GM12891 (cell line): Measurements from ENCODE around the gene FMO5. TPM values are rescaled to one million over a fixed set of nuclear protein-coding genes. Genes with fewer than 3 reads are reported as not detected.

Source experiments
- DNase-seq: peaks from one replicate; pipeline ENCODE4 v3.0.0; 2011; ENCODE audit warnings: low spot score; ENCODE audit not compliant: insufficient read length
- FAIRE-seq: peaks from 2 replicates; lab custom pipeline; 2011; peaks lifted over from hg19 to GRCh38; lab: Jason Lieb, UNC
- PAX5 ChIP-seq: IDR thresholded peaks from 2 replicates; pipeline ENCODE4 v1.6.1; 2011; ENCODE audit warnings: low read length, moderate library complexity, mild to moderate bottlenecking; ENCODE audit not compliant: insufficient read depth, severe bottlenecking
- POLR2A ChIP-seq: IDR thresholded peaks from 2 replicates; pipeline ENCODE4 v1.6.1; 2011; ENCODE audit warnings: low read depth, low read length, control low read depth
- POLR2AphosphoS5 ChIP-seq: IDR thresholded peaks from 2 replicates; pipeline ENCODE4 v1.6.1; 2011; ENCODE audit warnings: low read depth, low read length, control low read depth
- POU2F2 ChIP-seq: IDR thresholded peaks from 2 replicates; pipeline ENCODE4 v1.6.1; 2011; ENCODE audit warnings: low read depth, mild to moderate bottlenecking, control low read depth, low read length, moderate library complexity
- SPI1 ChIP-seq: IDR thresholded peaks from 2 replicates; pipeline ENCODE4 v1.6.1; 2011; ENCODE audit warnings: low read depth, low read length, control low read depth
- TAF1 ChIP-seq: IDR thresholded peaks from 2 replicates; pipeline ENCODE4 v1.6.1; 2011; ENCODE audit warnings: low read depth, low read length, control low read depth
- polyA plus RNA-seq: library from polyadenylated mRNA; unstranded; fragments of >200 nt; gene quantifications from one replicate; pipeline ENCODE4 v1.2.1, GENCODE V29; 2012; ENCODE audit warnings: low read depth, missing spikeins, inconsistent platforms; ENCODE audit not compliant: missing spikeins

Gene FMO5, protein sequence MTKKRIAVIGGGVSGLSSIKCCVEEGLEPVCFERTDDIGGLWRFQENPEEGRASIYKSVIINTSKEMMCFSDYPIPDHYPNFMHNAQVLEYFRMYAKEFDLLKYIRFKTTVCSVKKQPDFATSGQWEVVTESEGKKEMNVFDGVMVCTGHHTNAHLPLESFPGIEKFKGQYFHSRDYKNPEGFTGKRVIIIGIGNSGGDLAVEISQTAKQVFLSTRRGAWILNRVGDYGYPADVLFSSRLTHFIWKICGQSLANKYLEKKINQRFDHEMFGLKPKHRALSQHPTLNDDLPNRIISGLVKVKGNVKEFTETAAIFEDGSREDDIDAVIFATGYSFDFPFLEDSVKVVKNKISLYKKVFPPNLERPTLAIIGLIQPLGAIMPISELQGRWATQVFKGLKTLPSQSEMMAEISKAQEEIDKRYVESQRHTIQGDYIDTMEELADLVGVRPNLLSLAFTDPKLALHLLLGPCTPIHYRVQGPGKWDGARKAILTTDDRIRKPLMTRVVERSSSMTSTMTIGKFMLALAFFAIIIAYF
- 0.35 TPM for polyA plus RNA-seq

DNA sequence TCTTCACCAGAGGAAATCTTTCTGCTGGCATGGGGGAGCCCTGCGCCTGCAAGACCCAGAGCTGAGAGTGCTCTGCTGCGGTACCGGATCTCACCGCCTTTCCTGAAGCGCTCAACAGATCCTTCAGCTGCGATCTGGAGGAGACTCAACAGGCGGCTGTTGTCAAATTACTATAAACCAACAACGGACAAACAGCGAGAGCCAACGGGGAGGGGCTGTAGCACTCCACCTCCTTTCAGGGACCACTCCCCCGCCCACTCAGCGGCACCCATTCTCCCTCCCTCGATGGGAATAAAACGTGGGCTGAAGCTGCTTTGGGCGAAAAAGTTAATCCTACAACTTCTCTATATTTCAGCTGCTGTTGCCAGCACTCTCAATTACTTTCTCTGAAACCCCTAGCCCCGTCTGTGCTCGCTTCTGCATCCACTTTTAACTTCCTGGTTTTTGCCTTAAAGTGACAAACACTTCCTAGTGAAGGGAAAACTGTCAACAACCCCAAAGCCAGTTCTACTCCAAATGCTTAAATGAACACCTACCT, at the start of gene FMO5:
Gene FMO5 (minus strand): TSS at position 147 of the 538 bp plus-strand sequence. CDS start 310 bp downstream, outside the sequence.
- TF ChIP-seq PAX5 (no peak), POLR2A (no peak), POU2F2 (no peak), TAF1 (no peak), SPI1 (no peak), POLR2AphosphoS5 (no peak)
- peak; percentile 36 for DNase-seq

DNA sequence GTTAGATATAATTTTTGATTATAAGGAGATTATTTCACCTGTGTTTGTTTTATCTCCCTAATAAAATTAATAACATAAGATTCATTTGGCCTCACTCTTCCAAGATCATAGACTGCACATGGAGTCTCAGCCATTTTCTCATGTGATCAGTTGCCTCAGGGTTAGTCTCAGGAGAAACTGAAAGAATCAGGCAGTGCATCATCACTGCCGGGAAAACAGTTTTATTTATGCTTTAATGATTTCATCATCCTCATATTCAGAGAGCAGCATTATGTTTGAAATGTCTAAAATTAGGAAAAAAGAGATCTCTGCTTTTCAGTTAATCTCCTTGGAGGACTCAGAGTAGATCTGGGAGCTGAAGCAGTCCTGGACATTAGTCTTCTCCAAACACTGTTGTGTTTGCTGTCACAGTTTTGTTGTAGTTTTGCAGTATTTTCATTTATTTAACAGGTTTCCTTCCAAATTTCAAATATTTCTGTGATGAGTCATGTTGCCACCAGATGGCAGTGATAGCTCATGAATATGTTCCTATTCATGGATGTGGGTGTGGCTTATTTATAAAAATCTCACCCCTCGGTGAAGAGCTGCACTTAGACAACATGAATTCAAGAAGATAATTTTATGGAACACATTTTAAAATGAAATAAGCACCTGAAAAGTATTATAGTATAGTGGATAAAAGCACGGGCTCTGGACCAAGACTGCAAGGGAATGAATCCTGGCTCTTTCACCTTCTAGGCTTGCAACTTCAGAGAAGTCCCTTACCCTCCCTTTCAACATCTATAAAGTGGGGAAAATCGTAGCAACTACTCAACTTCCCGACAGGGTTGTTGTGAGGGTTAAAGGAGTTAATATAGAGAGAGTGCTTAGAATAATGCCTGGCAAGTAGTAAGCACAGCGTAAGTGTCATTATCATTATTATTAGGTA, 48.5 kb upstream of the FMO5 start:
- TF ChIP-seq POLR2AphosphoS5, result no peak
- TF ChIP-seq POLR2A, result no peak
- no peak for TF ChIP-seq POU2F2
- no peak for TF ChIP-seq TAF1
- TF ChIP-seq SPI1, result no peak
- DNase-seq, result peak; percentile 16
- FAIRE-seq, result peak; percentile 55

More for the DNA sequence above, at the start of gene FMO5:
- FAIRE-seq, result no peak

DNA sequence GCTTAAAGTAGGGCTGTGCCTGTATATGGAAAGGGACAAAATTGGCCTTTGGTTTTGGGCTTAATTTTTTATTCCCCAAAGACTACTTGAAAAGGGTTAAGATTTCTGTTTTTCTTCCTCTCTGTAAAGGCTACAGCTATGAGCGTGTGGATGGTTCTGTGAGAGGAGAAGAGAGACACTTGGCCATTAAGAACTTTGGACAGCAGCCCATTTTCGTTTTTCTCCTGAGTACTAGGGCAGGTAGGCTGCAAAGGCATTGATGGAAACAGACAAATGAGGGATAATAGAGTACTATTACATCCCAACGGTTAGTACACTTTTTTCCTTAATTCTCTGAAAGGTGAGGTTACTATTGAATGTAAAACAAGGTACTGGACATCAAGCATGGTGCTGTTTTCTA, 46.9 kb upstream of the FMO5 start:
- no peak for TF ChIP-seq POLR2A
- TF ChIP-seq POLR2AphosphoS5, result no peak
- TF ChIP-seq TAF1, result no peak
- no peak for TF ChIP-seq SPI1
- no peak for TF ChIP-seq PAX5
- TF ChIP-seq POU2F2, result no peak
- DNase-seq (no peak), FAIRE-seq (no peak)

DNA sequence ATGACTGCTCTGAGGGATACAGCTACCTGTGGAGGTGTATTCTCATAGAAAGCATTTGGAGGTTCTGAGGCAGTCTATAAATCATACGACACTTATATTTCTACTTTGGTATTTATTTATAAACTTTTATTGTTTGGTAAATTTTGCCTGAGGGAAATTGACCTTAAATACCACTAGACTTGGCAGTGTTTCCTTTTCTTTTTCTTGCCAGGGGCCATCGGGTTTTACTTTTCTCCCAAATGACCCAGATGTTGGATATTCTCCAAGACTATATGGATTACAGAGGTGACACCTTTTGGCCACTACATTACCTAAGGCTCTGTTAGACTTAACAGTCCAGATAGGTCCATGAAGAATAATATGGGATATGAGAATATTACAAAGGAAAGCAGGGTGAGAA, 45.6 kb upstream of the FMO5 start:
- FAIRE-seq (no peak), DNase-seq (no peak)
- TF ChIP-seq POLR2AphosphoS5, result no peak
- no peak for TF ChIP-seq POLR2A
- no peak for TF ChIP-seq POU2F2
- no peak for TF ChIP-seq PAX5
- TF ChIP-seq SPI1, result no peak
- TF ChIP-seq TAF1, result no peak

DNA sequence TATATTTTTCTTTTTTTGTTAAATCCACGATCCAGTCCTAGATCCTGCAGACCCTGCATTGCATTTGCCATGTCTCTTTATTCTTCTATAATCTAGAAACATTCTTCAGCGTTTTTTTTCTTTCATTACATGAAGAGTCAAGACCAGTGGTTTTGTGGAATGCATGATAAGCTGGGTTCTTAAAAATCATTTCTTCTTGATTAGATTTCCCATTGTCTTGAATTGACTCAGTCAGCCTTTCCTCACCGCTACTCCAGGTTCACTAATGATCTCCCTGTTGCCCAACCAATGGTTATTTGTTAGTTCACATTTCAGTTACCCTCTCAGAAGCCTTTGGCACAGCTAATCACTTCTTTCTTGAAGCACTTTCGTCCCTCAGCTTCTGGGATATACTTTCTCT, 42.6 kb upstream of the FMO5 start:
- no peak for FAIRE-seq

DNA sequence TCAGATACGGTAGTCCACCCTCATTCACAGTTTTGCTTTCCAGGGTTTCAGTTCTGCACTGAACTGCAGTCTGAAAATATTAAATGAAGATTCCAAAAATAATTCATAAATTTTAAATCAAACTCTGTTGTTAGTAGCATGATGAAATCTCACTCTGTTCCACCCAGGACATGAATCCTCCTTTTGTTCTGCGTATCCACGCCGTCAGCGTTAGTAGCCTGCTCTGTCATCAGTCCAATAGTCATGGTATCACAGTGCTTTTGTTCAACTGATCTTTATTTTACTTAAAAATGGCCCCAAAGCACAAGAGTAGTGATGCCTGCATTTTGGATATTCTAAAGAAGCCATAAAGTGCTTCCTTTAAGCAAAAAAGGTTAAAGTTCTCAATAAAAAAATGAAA, 41.2 kb upstream of the FMO5 start:
- TF ChIP-seq PAX5 (no peak), POLR2AphosphoS5 (no peak), SPI1 (no peak), POU2F2 (no peak), TAF1 (no peak), POLR2A (no peak)
- FAIRE-seq (no peak), DNase-seq (no peak)

More for the DNA sequence above, 42.6 kb upstream of the FMO5 start:
- TF ChIP-seq PAX5 (no peak), POLR2A (no peak), TAF1 (no peak), POLR2AphosphoS5 (no peak), SPI1 (no peak), POU2F2 (no peak)
- no peak for DNase-seq

DNA sequence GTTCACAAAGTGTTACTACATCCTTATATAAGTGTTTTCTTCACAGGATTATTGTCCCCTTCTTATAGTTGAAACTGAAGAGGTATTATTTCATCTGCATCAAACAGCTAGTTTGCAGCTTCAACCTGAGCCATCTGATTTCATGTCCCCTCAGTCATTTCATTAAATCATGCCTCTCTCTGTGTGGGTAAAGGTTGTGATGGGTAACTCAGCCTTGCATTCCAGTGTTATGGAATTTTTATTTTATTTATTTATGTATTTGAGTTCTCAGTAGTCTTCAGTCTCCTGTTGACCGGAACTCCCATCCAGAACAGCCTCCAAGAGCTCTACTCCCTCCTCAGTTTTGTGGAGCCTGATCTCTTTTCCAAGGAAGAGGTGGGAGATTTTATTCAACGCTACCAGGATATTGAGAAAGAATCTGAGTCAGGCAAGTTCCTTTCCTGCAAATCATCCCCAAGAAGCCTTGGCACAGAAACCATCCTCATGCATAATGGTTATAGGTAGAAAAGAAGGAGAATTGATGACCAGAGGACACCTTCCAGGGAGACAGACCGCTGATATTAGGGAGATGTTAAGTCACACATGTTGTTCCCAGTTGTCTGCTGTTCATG, 39.1 kb upstream of the FMO5 start:
- DNase-seq, result no peak
- no peak for TF ChIP-seq POLR2A
- no peak for FAIRE-seq

DNA sequence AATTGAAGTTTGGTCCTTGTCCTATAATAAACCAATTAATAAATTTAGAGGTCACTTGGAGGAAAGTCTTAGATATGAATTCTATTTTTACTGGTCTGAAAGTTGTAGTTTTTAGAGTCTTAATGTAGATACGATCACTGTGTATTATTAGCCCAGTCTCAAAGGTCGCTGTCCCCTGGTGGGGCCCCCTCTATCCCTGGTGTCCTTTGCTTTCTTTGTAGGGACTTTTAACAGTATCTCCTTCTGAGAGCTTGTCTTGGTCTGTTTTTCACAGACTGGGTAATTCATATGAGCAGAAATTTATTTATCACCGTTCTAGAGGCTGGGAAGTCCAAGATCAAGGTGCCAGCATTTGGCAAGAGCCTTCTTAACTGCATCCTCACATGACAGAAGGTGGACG, 35.8 kb upstream of the FMO5 start:
- FAIRE-seq (no peak), DNase-seq (no peak)
- TF ChIP-seq TAF1, result no peak
- TF ChIP-seq POLR2A, result no peak
- TF ChIP-seq POU2F2, result no peak
- no peak for TF ChIP-seq POLR2AphosphoS5
- TF ChIP-seq PAX5, result no peak
- no peak for TF ChIP-seq SPI1

DNA sequence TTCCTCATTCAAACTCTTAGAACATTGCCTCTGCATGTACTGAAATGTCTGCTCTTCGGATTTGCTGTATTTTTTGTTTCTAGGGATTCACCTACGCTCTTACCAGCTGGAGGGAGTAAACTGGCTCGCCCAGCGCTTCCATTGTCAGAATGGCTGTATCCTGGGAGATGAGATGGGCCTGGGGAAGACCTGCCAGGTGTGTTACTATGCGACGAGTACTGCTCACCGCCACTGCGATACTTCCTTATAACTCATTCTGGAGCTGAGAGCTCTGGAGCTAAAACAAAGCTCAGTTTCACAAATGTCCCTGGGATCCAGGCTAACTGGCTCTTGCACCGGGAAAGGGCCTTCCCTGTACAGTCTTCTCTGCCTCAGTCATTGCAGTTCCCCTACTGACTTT, 27.4 kb upstream of the FMO5 start:
- TF ChIP-seq POLR2A, result no peak
- TF ChIP-seq POU2F2, result no peak
- no peak for TF ChIP-seq POLR2AphosphoS5
- no peak for TF ChIP-seq PAX5
- TF ChIP-seq TAF1, result no peak
- TF ChIP-seq SPI1, result no peak
- FAIRE-seq (peak; percentile 35), DNase-seq (no peak)
